Measurements from ENCODE around the gene HEPN1. TPM values are rescaled to one million over a fixed set of nuclear protein-coding genes. Genes with fewer than 3 reads are reported as not detected.
A peak's percentile ranks its signal among the peaks of the same experiment; 100 is the strongest.

Gene HEPN1
- total RNA-seq, 1 donor, result not detected

DNA sequence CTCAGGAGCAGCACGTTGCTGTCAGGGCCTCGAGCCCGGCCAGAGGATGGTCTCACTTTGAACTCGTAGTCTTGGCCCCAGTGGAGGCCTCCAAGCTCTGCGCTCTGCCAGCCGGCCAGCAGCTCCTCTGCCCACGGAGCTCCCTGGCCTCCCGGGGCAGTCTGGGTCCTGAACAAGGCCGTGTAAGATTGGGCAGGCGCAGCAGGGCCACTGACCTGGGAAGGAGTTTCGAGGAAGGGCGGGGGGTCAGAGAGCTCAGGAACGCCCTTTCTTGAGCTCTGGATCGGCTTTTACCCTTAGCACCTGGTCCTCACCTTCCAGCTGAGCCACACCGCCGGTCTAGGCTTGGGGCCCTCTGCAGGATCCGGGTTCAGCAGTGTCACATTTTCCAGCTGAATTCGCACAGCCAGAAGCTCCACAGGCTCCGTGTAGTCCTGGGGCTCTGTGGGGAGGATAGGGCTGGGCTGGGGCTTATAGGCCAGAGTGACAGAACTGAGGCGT is 23.5 kb upstream of the HEPN1 start:
- H3K4me3 ChIP-seq (ENCODE audit: low read depth, low read length), result no peak overlapping the region
- TF ChIP-seq, protein P1, sequence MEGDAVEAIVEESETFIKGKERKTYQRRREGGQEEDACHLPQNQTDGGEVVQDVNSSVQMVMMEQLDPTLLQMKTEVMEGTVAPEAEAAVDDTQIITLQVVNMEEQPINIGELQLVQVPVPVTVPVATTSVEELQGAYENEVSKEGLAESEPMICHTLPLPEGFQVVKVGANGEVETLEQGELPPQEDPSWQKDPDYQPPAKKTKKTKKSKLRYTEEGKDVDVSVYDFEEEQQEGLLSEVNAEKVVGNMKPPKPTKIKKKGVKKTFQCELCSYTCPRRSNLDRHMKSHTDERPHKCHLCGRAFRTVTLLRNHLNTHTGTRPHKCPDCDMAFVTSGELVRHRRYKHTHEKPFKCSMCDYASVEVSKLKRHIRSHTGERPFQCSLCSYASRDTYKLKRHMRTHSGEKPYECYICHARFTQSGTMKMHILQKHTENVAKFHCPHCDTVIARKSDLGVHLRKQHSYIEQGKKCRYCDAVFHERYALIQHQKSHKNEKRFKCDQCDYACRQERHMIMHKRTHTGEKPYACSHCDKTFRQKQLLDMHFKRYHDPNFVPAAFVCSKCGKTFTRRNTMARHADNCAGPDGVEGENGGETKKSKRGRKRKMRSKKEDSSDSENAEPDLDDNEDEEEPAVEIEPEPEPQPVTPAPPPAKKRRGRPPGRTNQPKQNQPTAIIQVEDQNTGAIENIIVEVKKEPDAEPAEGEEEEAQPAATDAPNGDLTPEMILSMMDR (IDR thresholded peaks at IDR 0.05; ENCODE audit: insufficient read depth, low read length), result no peak

DNA sequence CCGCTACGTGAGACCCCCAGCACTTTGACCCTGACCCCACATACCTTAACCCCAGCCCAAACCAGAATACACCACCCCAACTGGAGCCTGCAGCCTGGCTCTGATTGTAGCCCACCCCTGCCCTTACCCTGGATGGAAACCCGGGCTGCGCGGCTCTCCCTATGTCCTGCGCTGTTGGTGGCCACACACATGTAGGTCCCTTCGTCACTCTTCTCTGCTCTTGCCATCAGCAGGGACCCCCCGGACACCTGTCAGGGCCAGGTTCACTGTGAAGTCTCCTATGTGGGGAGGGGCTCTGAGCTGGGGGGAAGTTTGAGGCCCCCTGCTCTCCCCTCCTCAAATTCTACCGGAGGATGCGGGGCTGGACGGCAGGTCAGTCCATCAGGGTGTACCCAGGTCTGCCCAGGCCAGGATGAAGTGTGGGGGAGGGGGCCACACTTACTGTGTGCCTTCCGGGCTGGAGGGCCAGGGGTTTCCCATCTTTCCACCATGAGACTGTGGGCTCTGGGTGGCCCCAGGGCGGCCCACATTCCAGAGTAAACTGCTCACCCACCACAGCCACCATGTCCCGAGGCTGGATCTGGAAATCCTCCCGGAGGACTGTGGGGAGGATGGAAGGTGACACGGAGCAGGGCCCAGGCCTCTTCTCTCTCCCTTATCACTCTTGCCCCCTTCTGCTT is 22.8 kb upstream of the HEPN1 start:
- H3K4me3 ChIP-seq (ENCODE audit: low read depth, low read length), result no peak overlapping the region
- no peak for DNase-seq (ENCODE audit: low read depth)
- TF ChIP-seq, protein P1 (IDR thresholded peaks at IDR 0.05; ENCODE audit: insufficient read depth, low read length), result no peak

More for the DNA sequence above, 23.5 kb upstream of the HEPN1 start:
- DNase-seq (ENCODE audit: low read depth), result no peak

DNA sequence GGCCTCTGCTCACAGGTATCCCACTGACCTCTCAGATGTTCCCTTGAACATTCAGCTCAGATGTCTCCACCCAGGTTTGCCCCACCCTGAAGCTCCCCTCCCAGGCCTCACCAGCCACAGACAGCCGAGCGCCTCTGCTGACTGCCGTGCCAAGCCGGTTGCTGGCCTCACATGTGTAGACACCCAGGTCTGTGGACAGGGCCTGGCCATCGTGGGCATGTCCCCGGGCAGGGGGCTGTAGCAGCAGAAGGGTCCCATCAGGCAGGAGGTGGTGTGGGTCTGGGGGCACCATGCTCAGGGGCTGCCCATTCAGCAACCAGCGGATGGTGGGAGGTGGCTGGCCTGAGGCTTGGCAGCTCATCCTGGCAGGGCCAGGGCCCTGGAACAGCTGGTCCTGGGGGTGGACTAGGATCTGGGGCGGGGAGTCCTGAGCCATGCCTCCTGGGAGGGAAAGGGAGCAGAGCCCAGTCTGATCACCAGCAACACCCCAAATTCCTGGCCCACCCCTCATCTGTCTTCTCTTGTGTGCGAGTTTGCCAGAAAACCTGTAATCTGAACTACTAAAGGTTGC is 22.1 kb upstream of the HEPN1 start:
- TF ChIP-seq, protein P1 (IDR thresholded peaks at IDR 0.05; ENCODE audit: insufficient read depth, low read length), result no peak
- DNase-seq (ENCODE audit: low read depth), result peak; percentile 90
- H3K4me3 ChIP-seq (ENCODE audit: low read depth, low read length), result peak overlapping the region; percentile 33

DNA sequence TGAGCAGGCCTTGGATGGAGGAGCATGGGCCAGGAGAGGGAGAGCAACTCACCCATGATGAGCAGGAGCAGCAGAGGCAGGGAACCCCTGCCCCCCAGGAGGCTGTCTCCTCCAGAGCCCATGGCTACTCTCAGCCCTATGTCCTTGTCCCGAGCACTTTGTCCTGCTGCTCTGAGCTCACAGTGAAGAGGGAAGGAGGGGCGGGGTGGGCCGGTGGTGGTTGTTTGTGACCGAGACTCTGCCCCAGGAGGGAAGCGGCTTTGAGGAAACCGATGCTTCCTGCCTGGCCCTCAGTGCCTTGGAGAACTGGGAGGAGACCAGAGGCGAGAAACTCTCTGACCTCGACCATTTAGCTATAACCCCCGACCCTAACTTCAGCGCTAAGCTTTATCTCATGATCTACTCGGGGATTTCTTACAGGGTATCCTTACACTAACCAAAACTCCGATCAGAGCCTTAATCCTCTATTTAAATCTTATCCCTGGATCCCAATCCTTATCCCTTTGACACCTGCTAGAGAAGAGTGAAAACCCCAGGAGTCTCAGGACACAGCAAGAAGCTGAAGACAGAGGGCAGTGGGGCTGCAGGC is 21.3 kb upstream of the HEPN1 start, which contains the start of gene ROBO4:
ROBO4 (minus strand) TSS at position 192 of the 589 bp plus-strand sequence; CDS start at position 122, 70 bp downstream.
- H3K4me3 ChIP-seq (ENCODE audit: low read depth, low read length), result peak within 1 kb of the TSS; percentile 33

DNA sequence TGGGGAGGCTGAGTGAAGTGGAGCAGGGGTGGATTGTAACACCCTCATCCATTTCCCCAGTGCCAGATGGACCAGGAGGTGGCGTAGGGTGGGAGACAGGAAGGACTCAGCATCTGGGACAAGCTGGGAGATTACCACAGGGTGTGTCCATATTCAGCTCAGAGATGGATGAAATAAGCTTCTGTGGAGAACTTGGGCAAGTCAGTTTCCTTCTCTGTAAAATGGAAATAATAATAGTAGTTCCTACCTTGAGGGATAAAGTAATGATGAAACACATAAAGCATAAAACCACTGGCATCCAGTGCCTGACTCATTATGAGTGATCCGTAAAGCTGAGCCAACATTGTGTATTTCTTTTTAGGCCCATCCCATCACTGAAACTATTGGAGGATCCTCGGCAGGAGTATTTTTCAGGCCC is 20.8 kb upstream of the HEPN1 start:
- DNase-seq (ENCODE audit: low read depth), result peak; percentile 96
- H3K4me3 ChIP-seq (ENCODE audit: low read depth, low read length), result no peak overlapping the region
- TF ChIP-seq, protein P1 (IDR thresholded peaks at IDR 0.05; ENCODE audit: insufficient read depth, low read length), result peak; percentile 30

More for the DNA sequence above, 21.3 kb upstream of the HEPN1 start, which contains the start of gene ROBO4:
- TF ChIP-seq, protein P1 (IDR thresholded peaks at IDR 0.05; ENCODE audit: insufficient read depth, low read length), result no peak
- no peak for DNase-seq (ENCODE audit: low read depth)

DNA sequence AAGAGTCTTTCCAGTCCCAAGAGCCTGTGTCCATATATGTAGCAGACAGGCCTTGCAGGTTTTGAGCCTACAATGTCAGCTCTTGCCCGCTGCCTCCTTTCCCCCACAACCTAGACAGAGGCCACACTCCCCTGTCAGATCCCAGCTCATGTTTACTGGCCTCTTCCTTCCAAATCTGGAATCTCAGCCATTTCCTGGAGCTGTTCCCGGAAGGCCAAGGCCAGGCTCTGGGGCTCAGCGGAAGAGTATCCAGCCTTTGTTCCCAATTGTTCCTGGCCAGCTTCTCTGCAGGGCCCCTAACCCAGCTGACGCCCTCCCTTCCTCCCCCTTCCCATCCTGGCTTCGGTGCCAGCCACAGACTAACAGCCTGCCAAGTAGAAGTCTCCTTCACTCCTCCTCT is 20.3 kb upstream of the HEPN1 start:
- peak; percentile 90 for DNase-seq (ENCODE audit: low read depth)
- TF ChIP-seq, protein P1 (IDR thresholded peaks at IDR 0.05; ENCODE audit: insufficient read depth, low read length), result no peak
- H3K4me3 ChIP-seq (ENCODE audit: low read depth, low read length), result no peak overlapping the region

All from fibroblast of the aortic adventitia (primary cell).